NCI-H1417 (cell line): Measurements from ENCODE around the gene CA5A.
"Not testable (repeated sequence)": the region's sequence is repeated elsewhere in the genome, so short reads cannot be mapped to it uniquely, and the experiment has no call there.

Experiments
- DNase-seq, 3 experiments: peaks; one replicate each; lab custom pipeline; 2025; lab: John Stamatoyannopoulos, UW

CA5A gene

GRCh38 chr16:87948119-87948545, 11.8 kb upstream of the CA5A start:
- no peak for DNase-seq

DNA sequence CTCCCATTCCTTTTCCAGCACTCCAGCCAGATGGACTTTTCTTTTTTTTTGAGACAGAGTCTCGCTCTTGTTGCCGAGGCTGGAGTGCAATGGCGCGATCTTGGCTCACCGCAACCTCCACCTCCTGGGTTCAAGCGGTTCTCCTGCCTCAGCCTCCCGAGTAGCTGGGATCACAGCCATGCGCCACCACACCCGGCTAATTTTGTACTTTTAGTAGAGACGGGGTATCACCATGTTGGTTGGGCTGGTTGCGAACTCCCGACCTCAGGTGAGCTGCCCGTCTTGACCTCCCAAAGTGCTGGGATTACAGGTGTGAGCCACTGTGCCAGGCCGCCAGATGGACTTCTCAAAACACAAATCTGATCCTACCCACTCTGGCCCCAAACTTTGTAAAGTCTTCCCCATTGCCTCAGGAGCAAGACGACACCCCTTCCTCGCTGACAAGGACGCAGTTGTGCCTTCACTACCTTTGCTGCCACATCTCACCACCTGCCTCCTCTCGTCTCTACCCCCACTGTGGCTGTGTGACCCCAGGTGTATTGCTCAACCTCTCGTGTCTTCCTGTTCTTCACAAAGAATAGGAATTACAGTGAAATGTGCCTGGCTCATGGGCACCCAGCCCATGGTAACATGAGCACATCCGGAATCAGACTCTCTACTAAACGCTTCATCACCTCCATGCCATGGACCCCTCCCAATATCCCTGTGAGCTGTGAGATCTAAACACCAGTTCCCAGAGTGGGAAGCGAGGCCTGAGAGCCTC, 11.2 kb upstream of the CA5A start:
- no peak for DNase-seq

GRCh38 chr16:87946596-87947347, 10.4 kb upstream of the CA5A start:
- DNase-seq = peak in 1 of 3 experiments; percentile 9

- DNase-seq = peak; percentile 65 to 98 (median 92)
Measured at GRCh38 chr16:87945351-87946042, 9.2 kb upstream of the CA5A start.

DNA sequence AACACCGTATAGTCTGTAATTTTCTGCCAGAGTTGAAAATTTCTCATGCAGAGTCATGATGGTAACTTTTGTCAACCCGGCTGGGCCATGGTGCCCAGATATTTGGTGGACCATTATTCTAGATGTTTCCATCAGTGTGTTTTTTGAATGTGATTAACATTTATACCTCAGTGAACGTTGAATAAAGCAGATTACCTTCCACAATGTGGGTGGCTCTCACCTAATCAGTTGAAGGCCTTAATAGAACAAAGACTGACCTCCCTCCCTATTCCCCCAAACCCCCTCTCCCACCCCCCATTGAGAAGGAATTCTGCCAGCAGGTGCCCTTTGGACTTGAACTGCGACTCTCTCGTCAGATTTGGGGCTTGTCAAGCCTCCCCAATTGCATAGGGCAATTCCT, 6.4 kb upstream of the CA5A start:
- no peak for DNase-seq

DNA sequence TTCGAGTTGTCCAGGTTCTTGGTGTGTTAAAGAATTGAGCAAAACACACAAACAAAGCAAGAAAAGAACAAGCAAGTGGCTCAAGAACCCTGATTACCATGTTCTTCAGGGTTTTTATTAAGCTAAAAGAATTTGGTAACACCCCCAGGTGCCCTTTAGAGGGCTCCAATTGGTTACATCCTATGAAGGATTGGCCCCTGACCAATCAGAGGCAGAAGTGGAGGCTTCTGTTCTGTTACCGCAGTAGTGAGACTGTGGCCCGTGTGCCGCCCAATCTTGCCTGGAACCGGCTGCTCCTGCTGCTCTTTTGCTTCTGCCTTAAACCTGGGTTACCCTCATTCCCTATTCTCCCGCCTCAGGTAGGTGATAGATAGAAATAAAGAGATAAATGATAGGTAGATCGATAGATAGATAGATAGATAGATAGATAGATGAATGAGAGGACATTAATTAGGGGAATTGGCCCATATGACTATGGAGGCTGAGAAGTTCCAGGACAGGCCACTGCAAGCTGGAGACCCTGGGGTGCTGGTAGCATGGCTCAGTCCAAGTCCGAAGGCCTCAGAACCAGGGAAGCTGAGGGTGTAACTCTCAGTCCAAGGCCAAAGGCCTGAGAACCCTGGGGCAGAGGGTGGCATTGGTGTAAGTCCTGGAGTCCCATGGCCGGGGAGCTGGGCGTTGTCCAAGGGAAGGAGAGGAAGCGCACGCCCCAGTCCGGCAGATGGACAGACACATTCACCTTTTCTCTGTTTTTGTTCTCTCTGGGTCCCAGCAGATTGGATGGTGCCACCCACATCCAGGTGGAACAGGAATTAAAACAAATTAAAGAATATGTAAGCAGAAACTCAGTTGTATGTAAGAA, 3.5 kb upstream of the CA5A start:
- no peak for DNase-seq

DNA sequence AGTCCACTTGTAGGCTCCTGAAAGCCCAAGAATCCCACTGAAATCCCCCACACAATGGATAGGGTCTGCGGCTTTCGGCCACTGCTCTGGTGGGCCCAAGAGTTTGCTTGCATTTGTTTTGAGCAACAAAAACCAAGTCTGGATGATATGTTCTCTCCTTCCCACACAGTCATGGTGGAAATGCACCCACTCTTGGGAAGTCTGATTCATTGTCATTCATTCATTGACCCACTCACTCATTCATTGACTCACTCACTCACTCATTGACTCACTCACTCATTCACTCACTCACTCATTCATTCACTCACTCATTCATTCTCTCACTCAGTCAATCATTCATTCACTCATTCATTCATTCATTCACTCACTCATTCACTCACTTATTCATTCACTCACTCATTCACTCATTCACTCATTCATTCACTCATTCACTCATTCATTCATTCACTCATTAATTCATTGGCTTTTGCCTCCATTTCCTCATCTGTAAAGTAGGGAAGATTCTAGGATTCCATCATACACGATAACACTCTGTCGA, 2.2 kb upstream of the CA5A start:
- DNase-seq = no peak

DNA sequence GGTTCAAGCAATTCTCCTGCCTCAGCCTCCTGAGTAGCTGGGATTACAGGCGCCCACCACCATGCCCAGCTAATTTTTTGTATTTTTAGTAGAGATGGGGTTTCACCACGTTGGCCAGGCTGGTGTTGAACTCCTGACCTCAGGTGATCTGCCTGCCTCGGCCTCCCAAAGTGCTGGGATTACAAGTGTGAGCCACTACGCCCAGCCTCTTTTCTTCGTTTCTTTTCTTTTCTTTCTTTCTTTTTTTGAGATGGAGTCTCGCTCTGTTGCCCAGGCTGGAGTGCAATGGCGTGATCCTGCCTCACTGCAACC, 858 bp upstream of the CA5A start:
- DNase-seq = not testable (repeated sequence)

DNA sequence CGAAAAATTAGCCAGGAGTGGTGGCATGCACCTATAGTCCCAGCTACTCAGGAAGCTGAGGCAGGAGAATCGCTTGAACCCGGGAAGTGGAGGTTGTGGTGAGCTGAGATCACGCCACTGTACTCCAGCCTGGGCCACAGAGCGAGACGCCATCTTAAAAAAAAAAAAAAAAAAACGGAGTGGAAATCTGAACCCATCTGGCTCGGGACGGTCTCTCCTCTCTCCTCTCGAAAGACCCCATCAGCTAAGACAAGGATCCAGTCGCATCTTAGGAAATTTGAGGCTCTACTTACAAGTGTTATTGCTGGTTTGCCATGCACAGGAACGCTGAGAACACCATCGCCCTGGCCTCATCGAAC, 334 bp downstream of the CA5A start:
- not testable (repeated sequence) for DNase-seq

DNA sequence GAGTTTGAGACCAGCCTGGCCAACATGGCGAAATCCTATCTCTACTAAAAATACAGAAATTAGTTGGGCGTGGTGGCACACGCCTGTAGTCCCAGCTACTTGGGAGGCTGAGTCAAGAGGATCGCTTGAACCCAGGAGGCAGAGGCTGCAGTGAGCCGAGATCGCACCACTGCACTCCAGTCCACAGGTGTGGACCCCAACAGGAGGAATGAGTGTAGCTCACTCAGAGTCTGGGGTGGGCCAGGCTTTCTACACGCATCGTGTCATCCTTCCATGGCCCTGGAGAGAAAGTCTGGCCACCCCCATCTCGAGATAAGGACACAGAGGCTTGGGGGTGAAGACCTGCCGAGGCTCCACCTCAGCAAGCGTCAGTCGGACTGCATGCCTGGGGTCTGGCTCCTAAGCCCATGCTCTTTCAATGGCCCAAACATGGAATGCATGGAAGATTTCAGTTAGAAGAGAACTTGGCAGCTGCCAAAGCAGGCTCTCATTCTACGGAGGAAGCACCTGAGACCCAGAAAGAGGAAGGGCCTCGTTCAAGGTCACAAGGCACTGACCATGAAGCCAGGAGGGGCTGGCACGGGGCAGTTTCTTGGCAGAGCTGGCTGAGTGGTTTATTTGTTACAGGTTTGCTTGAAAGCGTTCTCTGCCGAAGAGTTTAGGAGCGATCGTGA, 1.4 kb downstream of the CA5A start:
- not testable (repeated sequence) for DNase-seq

GRCh38 chr16:87933140-87933495, 3.2 kb downstream of the CA5A start:
- DNase-seq = no peak

DNA sequence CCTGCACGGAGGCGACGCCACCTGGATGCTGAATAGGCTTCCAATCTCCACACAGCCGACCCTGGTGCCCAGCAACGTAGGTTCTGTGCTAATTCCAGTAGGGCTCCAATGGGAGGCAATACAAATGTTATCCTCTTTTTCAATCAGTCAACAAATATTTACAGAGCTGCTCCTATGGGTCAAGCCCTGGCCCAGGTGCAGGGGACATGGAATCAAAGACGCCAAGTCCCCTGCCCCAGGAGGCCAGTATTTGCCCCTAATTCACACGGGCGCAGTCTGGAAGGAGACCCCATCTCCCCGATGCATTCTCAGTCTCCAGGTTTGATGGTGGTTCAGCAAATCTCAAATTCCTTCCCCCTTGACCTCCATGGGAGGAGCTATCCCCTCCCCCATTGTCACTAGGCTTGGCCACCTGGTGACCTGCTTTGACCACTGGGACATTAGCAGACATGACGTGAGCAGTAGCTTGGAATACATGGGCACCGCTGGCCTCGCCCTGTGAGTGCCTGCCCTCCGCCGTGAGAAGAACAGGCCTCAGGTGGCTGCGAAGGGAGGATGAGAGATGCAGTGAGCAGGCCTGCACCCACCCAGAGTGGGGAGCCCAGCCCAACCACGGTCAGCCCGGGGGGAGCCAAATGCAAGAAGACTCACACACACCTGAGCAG, 3.7 kb downstream of the CA5A start:
- DNase-seq = not testable (repeated sequence)

DNA sequence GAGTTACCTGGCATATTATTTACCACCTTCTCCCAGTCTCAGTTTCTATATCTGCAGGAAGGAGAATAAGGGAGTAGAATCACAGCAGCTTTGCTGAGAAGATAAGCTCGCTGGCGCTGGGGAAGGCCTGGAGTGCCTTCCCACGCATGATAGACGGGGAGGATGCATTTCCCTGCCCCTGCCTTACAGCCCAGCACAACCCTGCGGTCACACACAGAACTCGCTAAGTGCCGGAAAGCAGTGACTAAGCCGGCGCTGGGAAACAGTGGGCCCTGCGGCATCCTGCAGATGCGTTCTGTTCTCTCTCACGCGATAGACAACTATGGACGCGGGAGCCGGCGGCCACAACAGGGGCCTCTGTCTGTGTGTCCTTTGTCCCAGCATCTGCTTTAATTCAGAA, 4.8 kb downstream of the CA5A start:
- DNase-seq = peak in 1 of 3 experiments; percentile 56

GRCh38 chr16:87930456-87930855, 5.9 kb downstream of the CA5A start:
- DNase-seq = peak in 1 of 3 experiments; percentile 23

DNA sequence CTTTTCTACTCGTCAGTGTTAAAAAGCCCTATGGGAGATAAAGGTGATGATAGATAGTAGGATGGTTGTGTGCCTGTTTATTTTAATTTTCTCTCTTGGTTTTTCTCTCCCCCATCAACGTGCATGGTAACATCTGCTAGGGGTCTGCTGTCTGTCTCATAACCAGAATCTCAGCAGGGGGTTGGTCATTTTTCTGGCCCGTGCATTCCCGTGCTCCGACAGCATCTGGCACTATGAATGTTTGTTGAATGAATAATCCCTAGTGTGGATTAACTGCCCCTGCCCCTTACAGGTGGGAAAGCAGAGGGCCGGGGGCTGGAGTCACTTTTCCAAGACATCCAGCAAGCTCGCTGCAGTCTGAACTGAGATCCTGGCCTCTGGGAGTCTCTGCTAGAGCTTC, 6.3 kb downstream of the CA5A start:
- DNase-seq = no peak

- DNase-seq = peak in 2 of 3 experiments; percentile 19 to 36
Measured at GRCh38 chr16:87927195-87927562, 9.2 kb downstream of the CA5A start.

DNA sequence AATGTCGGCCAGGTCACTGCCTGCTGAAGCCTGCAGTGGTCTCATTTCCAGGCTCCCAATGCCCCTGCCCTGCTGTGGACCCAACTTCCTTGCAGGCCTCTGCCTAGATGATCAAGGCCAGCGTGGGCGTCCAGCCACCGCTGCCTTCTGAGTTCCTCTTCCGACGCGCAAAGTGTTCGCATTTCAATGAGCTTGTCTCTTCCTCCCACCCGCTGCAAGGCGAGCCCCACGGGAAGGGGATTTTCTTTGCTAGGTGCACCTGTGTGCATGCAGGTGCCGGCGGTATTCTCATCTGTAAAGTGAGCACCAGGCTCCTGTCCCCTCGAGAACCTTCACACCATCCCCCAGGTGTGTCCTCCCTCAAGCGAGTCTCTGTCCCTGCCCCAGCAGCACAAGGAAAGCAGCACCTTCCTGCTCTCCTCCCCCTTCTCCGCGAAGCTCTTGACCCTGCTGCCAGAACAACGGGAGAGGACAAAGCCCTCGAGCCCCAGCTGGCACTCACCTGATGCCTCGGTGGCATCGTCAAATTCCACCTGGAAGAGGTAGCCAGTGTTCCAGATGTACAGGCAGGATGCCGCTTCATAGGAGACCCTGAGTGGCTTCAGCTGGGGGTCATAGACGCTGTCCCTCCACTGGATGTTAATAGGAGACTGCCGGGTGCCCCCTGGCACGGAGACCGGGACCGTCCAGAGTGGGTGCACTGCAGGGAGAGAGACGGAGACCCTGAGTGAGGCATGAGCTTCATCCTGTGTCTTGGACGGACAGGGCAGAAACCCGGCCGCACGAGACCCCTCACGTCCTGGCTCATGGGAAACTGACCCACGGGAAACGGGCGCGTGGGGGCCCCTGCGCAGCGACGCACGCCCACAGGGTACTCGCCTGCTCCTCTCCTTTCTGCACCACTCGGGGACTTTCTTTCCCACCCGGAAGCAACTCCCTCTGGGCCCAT, 9.8 kb downstream of the CA5A start:
- DNase-seq = peak; percentile 61 to 83 (median 64)

DNA sequence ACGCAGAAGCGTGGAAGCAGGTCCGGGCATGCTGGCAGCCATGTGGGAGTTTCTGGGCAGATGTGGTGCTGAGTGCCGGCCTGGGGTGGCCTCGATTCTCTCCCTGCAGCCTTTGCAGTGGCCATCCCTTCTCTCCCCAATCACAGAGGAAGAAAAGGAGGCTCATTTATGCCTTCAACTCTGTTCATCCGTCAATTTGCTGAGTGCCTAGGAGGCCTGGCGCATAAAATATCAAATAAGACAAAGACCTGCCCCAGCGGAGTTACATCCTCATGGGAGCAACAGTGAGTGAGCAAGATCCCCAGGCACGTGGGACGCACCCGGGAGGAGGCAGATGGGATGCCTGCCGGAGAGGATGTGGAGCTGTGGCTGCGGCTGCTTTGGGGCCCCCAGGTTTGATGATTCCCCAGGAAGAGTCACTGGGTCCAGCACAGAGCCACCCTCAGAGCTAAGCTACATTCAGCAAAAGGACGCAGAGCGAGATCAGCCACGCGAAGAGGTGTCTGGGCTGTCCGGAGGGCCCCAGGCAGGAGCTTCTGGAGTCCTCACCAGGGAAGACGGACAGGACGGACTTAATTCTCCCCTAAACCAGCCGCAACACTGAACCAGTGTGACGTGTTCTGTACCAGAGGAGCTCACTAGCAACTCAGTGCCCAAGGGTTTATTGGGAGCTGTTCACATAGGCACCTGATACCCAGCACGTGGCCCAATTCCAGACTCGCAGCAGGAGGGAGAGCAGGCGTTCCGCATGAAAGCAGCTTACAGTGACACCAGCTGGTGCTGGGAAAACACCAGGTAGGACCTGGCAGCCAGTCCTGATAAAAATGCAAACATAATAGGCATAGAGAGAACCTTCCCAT, 11.3 kb downstream of the CA5A start:
- peak; percentile 90 to 98 (median 93) for DNase-seq
